DOHH2 (cell line): Measurements from ENCODE around the gene TUT4.

Source experiments
- CTCF ChIP-seq: fragments of 200-600 bp; sonication (generic); IDR thresholded peaks from one replicate; pipeline ENCODE4 v1.5.1; 2014; ENCODE audit warnings: antibody characterized with exemption, mild to moderate bottlenecking, low read depth, low read length; ENCODE audit not compliant: poor library complexity, severe bottlenecking
- EZH2phosphoT487 ChIP-seq: fragments of 200-600 bp; sonication (generic); IDR thresholded peaks from 2 replicates; pipeline ENCODE4 v1.6.1; 2017; ENCODE audit warnings: borderline replicate concordance, mild to moderate bottlenecking, antibody characterized with exemption, low read length, moderate library complexity, mixed read lengths

- TF ChIP-seq CTCF (no peak), EZH2phosphoT487 (no peak)
Observed at GRCh38 chr1:52553362-52554266, 722 bp upstream of the TUT4 start.
